K562 (cell line): ENCODE data around the gene XPA. TPM values are rescaled to one million over a fixed set of nuclear protein-coding genes. Genes with fewer than 3 reads are reported as not detected.
A peak's percentile ranks its signal among the peaks of the same experiment; 100 is the strongest.
"Not testable (repeated sequence)": the region's sequence is repeated elsewhere in the genome, so short reads cannot be mapped to it uniquely, and the experiment has no call there.

ENCODE experiments used
- ATAC-seq: fragments of 200-7000 bp; cut with Tn5 transposase; 3 replicates; pipeline ENCODE4 v1.9.1; 2020; ENCODE audit warnings: moderate library complexity
- BruUV-seq: library from RNA; stranded (reverse); fragments of 400-500 nt; replicated peaks from 2 replicates; lab custom pipeline; 2021; lab: Mats Ljungman, UMichigan
- CTCF ChIA-PET: fragments of 300-600 bp; formaldehyde crosslinking; extraction: SDS; loops from one replicate; lab custom pipeline; 2021; ENCODE audit warnings: low intra/inter-chr PET ratio; lab: Yijun Ruan, JAX
- POLR2A ChIA-PET: fragments of 300-600, 350-650 bp; sonication (Branson Sonifier 250); formaldehyde crosslinking; extraction: SDS; loops from one replicate; lab custom pipeline; 2021; ENCODE audit warnings: antibody characterized with exemption, inconsistent platforms; lab: Yijun Ruan, JAX
- DNase-seq, 4 experiments: peaks; one replicate each; pipeline versions ENCODE4 v3.0.0 to v3.0.0-alpha.2; 2011 to 2018; ENCODE audit warnings: low spot score in 3 of 4, mixed read lengths in 3 of 4; ENCODE audit errors: extremely low read depth in 1 of 4
- FAIRE-seq: peaks from 2 replicates; lab custom pipeline; 2011; peaks lifted over from hg19 to GRCh38; lab: Jason Lieb, UNC
- H2AFZ ChIP-seq: 2 replicates; pipeline ENCODE4 v1.6.0; 2011; ENCODE audit warnings: low read depth, low read length, control low read depth, inconsistent platforms
- H3K27ac ChIP-seq: fragments of 200-600 bp; 3 replicates; pipeline ENCODE4 v1.8.0; 2011; ENCODE audit warnings: low read depth, mild to moderate bottlenecking, control low read depth, inconsistent platforms, low read length, moderate library complexity, mixed read lengths; ENCODE audit errors: extremely low read depth
- H3K27me3 ChIP-seq, 2 experiments: fragments of 300-600 bp in 1 of 2; 2 replicates in 1 of 2; 3 replicates in 1 of 2; pipeline versions ENCODE4 v1.6.0 to v1.8.0; 2011; ENCODE audit warnings: inconsistent platforms in 2 of 2, low read length in 2 of 2, mild to moderate bottlenecking in 1 of 2, mixed read lengths in 1 of 2, moderate library complexity in 1 of 2; ENCODE audit not compliant: control insufficient read depth in 2 of 2, insufficient read depth in 2 of 2
- H3K36me3 ChIP-seq: fragments of 300-600 bp; 3 replicates; pipeline ENCODE4 v1.8.0; 2011; ENCODE audit warnings: mild to moderate bottlenecking, low read length, inconsistent platforms; ENCODE audit not compliant: control insufficient read depth, insufficient read depth
- H3K4me1 ChIP-seq, 2 experiments: fragments of 200-600 bp in 1 of 2; replicated peaks in 1 of 2; 2 replicates in 1 of 2; 3 replicates in 1 of 2; pipeline versions ENCODE4 v1.5.1 to v1.8.0; 2011; ENCODE audit warnings: inconsistent platforms in 2 of 2, low read length in 2 of 2, mild to moderate bottlenecking in 1 of 2, mixed read lengths in 1 of 2, moderate library complexity in 1 of 2; ENCODE audit not compliant: control insufficient read depth in 2 of 2, insufficient read depth in 2 of 2
- H3K4me2 ChIP-seq: 2 replicates; pipeline ENCODE4 v1.6.1; 2011; ENCODE audit warnings: low read length, control low read depth, inconsistent platforms, mixed read lengths; ENCODE audit not compliant: insufficient read depth
- H3K4me3 ChIP-seq: fragments of 200-600 bp; sonication (generic), shearing (Covaris generic); 2 replicates; pipeline ENCODE4 v1.5.1; 2016; ENCODE audit warnings: control low read depth, inconsistent platforms
- H3K79me2 ChIP-seq: fragments of 200-600 bp; 3 replicates; pipeline ENCODE4 v1.8.0; 2011; ENCODE audit warnings: low read length, inconsistent platforms; ENCODE audit not compliant: control insufficient read depth, insufficient read depth
- H3K9ac ChIP-seq, 2 experiments: 2 replicates each; pipeline versions ENCODE4 v1.6.0 to v1.6.1; 2011; ENCODE audit warnings: low read depth in 2 of 2, low read length in 2 of 2, control low read depth in 1 of 2, inconsistent platforms in 1 of 2, mild to moderate bottlenecking in 1 of 2, mixed read lengths in 1 of 2; ENCODE audit not compliant: insufficient read depth in 1 of 2
- H3K9me1 ChIP-seq: one replicate; pipeline ENCODE4 v1.6.0; 2011; ENCODE audit warnings: inconsistent platforms, mild to moderate bottlenecking, low read length, moderate library complexity; ENCODE audit not compliant: control insufficient read depth, insufficient read depth
- H3K9me3 ChIP-seq: replicated peaks from 2 replicates; pipeline ENCODE4 v1.5.1; 2011; ENCODE audit warnings: low read depth, low read length, inconsistent platforms; ENCODE audit not compliant: control insufficient read depth, insufficient read depth
- H4K20me1 ChIP-seq: replicated peaks from 2 replicates; pipeline ENCODE4 v1.6.1; 2011; ENCODE audit warnings: low read length, inconsistent platforms, mixed read lengths; ENCODE audit not compliant: control insufficient read depth, insufficient read depth
- CHAMP1 ChIP-seq: fragments of 450-650 bp; IDR thresholded peaks from 2 replicates; pipeline ENCODE4 v1.6.1; 2016; ENCODE audit warnings: mild to moderate bottlenecking
- FOSL1 ChIP-seq: fragments of 200-800 bp; sonication (Bioruptor generic); conservative IDR thresholded peaks from 2 replicates; pipeline ENCODE4 v1.6.1; 2016; ENCODE audit warnings: missing genetic modification characterization, missing compliant biosample characterization
- NR4A1 ChIP-seq, 2 experiments: fragments of 250-450 bp in 1 of 2; fragments of 450-650 bp in 1 of 2; sonication (Bioruptor Pico) in 1 of 2; IDR thresholded peaks; 2 replicates each; pipeline versions ENCODE4 v1.4.0 to v1.6.1; 2016 to 2020; ENCODE audit warnings: mild to moderate bottlenecking in 2 of 2, missing compliant biosample characterization in 1 of 2, missing genetic modification characterization in 1 of 2, moderate library complexity in 1 of 2
- PTRF ChIP-seq: fragments of 450-650 bp; IDR thresholded peaks from 2 replicates; pipeline ENCODE4 v1.6.1; 2016; ENCODE audit warnings: mild to moderate bottlenecking, missing genetic modification characterization, missing compliant biosample characterization
- PTTG1 ChIP-seq: fragments of 450-650 bp; IDR thresholded peaks from 2 replicates; pipeline ENCODE4 v1.6.1; 2016; ENCODE audit warnings: low read depth, mild to moderate bottlenecking, missing genetic modification characterization, missing compliant biosample characterization
- WGBS: fragments of 100-300 bp; shearing (Covaris generic); methylation state at CpG from one replicate; pipeline ENCODE4 v1.1.6; 2016; ENCODE audit warnings: low coverage, mixed read lengths; ENCODE audit not compliant: insufficient coverage; ENCODE audit errors: missing lambda C conversion rate; 5-methylcytosine and 5-hydroxymethylcytosine counted together
- in situ Hi-C: fragments of 300-500 bp; cut with MboI; formaldehyde crosslinking; loops from 4 replicates; pipeline ENCODE4 v1.15.0; 2018; ENCODE audit warnings: inconsistent platforms, mixed read lengths
- intact Hi-C: fragments of 100-400 bp; cut with micrococcal nuclease; formaldehyde crosslinking; loops from 2 replicates; pipeline ENCODE4 v1.14.2; 2022
- polyA plus RNA-seq, 8 experiments: library from polyadenylated mRNA; depleted of rRNA in 4 of 8; stranded (reverse) in 5 of 8; unstranded in 3 of 8; fragments of >200 nt; fragmentation: Nextera tagmentation in 2 of 8; fragmentation: Illumina TruSeq in 1 of 8; extraction: Ambion mirVana in 2 of 8; extraction: Trizol in 1 of 8; gene quantifications; 2 replicates each; pipeline versions ENCODE4 v1.2.1 to v1.2.3, GENCODE V29; 2011 to 2014; ENCODE audit warnings: inconsistent platforms in 1 of 8, missing spikeins in 1 of 8
- total RNA-seq, 7 experiments: library from RNA; depleted of rRNA in 6 of 7; stranded (reverse); fragments of >200 nt in 6 of 7; fragmentation: Illumina TruSeq in 2 of 7; extraction: Trizol in 2 of 7; gene quantifications; 2 replicates each; pipeline versions ENCODE4 v1.2.1 to v1.2.3, GENCODE V29; 2011 to 2021; ENCODE audit warnings: low replicate concordance in 1 of 7
- TF ChIP-seq, protein P1 (sequence below), 2 experiments: fragments of 450-650 bp in 1 of 2; sonication (generic) in 1 of 2; formaldehyde crosslinking in 1 of 2; IDR thresholded peaks in 1 of 2; conservative IDR thresholded peaks in 1 of 2; 2 replicates each; pipeline versions ENCODE4 v1.6.1 to v1.8.1; 2016 to 2023; ENCODE audit warnings: mild to moderate bottlenecking in 2 of 2, moderate library complexity in 2 of 2, inconsistent platforms in 1 of 2, missing genetic modification reagents in 1 of 2
- TF ChIP-seq, protein P2 (sequence below): fragments of 450-650 bp; IDR thresholded peaks from 2 replicates; pipeline ENCODE4 v1.6.1; 2017; ENCODE audit warnings: antibody characterized with exemption, mild to moderate bottlenecking

The XPA gene
- total and polyA plus RNA-seq, 9 of the 15 experiments (the other 6 are each of a cell fraction or from before 2014, with no cell fraction given), result 5.1 to 18.2 (median 14.1) TPM

DNA sequence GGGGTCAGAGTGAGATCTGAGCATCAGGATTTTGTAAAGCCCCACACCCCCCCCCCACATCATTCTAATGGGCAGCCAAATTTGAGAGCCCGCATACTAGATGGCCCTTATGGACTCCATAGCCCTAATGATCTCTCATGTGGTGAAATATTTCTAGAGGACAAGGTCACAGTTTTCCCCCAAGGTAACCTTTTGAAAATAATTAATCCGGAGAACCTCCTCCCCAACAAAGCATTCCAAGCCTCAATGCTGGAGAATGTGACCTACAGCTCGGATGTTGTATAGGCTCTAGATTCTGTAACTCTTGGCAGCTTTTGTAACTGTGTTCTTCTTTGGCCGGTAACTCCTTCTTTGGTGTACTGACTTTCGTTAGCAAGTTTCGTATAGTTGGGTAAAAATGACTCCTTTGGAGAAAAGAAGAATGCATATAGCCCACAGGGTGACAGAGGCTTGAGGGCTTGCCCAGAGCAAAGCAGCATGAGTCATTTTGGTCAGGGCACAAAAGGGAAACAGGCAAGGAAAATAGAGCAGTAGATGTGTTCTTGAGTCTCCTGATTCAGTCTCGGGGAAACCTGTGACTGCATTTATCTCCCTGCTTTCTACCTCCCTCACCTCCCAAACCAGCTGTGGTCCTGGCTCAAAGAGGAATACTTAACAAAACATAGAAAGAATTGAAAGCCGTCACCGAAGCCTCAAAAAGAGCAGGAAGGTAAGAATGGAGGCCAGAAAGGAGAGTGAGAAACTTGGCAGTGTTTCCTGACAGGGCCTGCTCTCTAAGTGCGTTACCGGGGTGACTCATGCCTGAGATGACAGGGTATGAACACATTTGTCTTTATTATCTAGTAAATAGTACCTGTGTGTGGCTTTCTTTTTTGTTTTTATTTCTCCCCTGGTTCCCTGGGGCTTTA is 6.6 kb upstream of the XPA start (continued):
- TF ChIP-seq, protein P1, sequence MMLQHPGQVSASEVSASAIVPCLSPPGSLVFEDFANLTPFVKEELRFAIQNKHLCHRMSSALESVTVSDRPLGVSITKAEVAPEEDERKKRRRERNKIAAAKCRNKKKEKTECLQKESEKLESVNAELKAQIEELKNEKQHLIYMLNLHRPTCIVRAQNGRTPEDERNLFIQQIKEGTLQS (IDR thresholded peaks at IDR 0.05), result peak; percentile 89
- TF ChIP-seq, protein P1 (CRISPR knock-in tag; conservative IDR thresholded peaks at IDR 0.05), result no peak
- TF ChIP-seq FOSL1, result peak; percentile 92
- TF ChIP-seq CHAMP1, result no peak

DNA sequence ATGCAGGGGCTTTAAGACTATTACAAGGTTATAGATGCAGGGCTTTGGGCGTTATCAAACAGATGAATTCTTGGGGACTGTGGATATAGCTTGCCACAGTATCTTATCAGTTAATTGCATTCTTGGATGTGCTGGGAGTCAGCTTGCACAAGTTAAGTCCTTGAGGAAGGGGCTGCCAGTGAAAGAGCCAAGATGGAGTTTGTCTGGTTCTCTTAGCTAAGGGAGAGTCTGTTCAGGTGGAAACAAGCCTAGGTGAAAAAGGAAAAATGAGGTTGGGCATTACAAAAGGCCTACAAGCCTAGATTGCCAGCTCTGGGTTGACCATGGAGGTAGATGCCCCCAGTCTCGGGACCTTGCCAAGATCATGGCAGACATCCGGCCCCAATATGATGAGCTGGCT is 2.7 kb upstream of the XPA start:
- TF ChIP-seq PTRF (0 out of 2 replicates have a peak, but pooled peaks have one; percentile 61), PTTG1 (tag) (0 out of 2 replicates have a peak, but pooled peaks have one; percentile 31), NR4A1 (tag; IDR thresholded peaks at IDR 0.05) (peak; percentile 50; the same call in 1 of the 2 replicates)
- ATAC-seq; H3K9me3 ChIP-seq; H2AFZ ChIP-seq; in situ Hi-C loops; H3K9ac ChIP-seq; BruUV-seq; H3K9me1 ChIP-seq; DNase-seq; FAIRE-seq; H3K4me3 ChIP-seq; CTCF ChIA-PET; H4K20me1 ChIP-seq; H3K4me2 ChIP-seq; H3K27ac ChIP-seq; H3K27me3 ChIP-seq; H3K36me3 ChIP-seq; TF ChIP-seq NR4A1 (CRISPR knock-in tag; IDR thresholded peaks at IDR 0.05): not testable (repeated sequence)
- TF ChIP-seq, protein P2, sequence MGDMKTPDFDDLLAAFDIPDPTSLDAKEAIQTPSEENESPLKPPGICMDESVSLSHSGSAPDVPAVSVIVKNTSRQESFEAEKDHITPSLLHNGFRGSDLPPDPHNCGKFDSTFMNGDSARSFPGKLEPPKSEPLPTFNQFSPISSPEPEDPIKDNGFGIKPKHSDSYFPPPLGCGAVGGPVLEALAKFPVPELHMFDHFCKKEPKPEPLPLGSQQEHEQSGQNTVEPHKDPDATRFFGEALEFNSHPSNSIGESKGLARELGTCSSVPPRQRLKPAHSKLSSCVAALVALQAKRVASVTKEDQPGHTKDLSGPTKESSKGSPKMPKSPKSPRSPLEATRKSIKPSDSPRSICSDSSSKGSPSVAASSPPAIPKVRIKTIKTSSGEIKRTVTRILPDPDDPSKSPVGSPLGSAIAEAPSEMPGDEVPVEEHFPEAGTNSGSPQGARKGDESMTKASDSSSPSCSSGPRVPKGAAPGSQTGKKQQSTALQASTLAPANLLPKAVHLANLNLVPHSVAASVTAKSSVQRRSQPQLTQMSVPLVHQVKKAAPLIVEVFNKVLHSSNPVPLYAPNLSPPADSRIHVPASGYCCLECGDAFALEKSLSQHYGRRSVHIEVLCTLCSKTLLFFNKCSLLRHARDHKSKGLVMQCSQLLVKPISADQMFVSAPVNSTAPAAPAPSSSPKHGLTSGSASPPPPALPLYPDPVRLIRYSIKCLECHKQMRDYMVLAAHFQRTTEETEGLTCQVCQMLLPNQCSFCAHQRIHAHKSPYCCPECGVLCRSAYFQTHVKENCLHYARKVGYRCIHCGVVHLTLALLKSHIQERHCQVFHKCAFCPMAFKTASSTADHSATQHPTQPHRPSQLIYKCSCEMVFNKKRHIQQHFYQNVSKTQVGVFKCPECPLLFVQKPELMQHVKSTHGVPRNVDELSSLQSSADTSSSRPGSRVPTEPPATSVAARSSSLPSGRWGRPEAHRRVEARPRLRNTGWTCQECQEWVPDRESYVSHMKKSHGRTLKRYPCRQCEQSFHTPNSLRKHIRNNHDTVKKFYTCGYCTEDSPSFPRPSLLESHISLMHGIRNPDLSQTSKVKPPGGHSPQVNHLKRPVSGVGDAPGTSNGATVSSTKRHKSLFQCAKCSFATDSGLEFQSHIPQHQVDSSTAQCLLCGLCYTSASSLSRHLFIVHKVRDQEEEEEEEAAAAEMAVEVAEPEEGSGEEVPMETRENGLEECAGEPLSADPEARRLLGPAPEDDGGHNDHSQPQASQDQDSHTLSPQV, result peak; percentile 46; the same call in 1 of the 2 replicates
- POLR2A ChIA-PET, result interaction anchor here (0.7 to 1.0 kb wide), 3 partner anchors 29 to 220 kb away, joined by 3 to 4 read pairs (median 3); no protein-coding TSS in a partner anchor
- Histone ChIP-seq H3K4me1 (peaks cover 16 to 26% of the 10 kb centered on the region in 2 experiments; a peak in 4 of 5 replicates), H3K79me2 (peaks cover 23% of the 10 kb centered on the region)
- WGBS, result 50% methylated on average over 3 of the region's 3 CpGs
- intact Hi-C loops, result loop anchor here (10.0 kb wide), 1 partner anchor 355 kb away; the partner anchor contains the start of gene NANS
